Tibial nerve (tissue), 4 donors: Measurements from ENCODE around the gene B9D2. TPM values are rescaled to one million over a fixed set of nuclear protein-coding genes. Genes with fewer than 3 reads are reported as not detected.
"Not testable (repeated sequence)": the region's sequence is repeated elsewhere in the genome, so short reads cannot be mapped to it uniquely, and the experiment has no call there.

Experiments
- DNase-seq, 2 donors: peaks; one replicate each; pipeline ENCODE4 v3.0.0-alpha.2; 2019; ENCODE audit warnings: low spot score in 2 of 2
- H3K27ac ChIP-seq, 4 donors: fragments of 200-600 bp; sonication (generic) in 3 of 4; one replicate each; pipeline ENCODE4 v1.5.1; 2017 to 2019; ENCODE audit warnings: mild to moderate bottlenecking in 1 of 4
- H3K27me3 ChIP-seq, 2 donors: fragments of 200-600 bp; sonication (generic) in 1 of 2; one replicate each; pipeline versions ENCODE4 v1.5.1 to v1.6.0; 2017 to 2019
- H3K36me3 ChIP-seq, 3 donors: fragments of 200-600 bp; sonication (generic); one replicate each; pipeline ENCODE4 v1.5.1; 2018 to 2019
- H3K4me1 ChIP-seq, 4 donors: fragments of 200-600 bp; sonication (generic) in 3 of 4; one replicate each; pipeline ENCODE4 v1.5.1; 2017 to 2019
- H3K4me3 ChIP-seq, 4 donors: fragments of 200-600 bp; sonication (generic) in 3 of 4; one replicate each; pipeline ENCODE4 v1.5.1; 2017 to 2019; ENCODE audit warnings: mild to moderate bottlenecking in 1 of 4, moderate library complexity in 1 of 4
- H3K9me3 ChIP-seq, 4 donors: fragments of 200-600 bp; sonication (generic) in 3 of 4; one replicate each; pipeline ENCODE4 v1.5.1; 2017 to 2019
- CTCF ChIP-seq, 5 experiments: fragments of 200-600 bp in 3 of 5; fragments of 450-650 bp in 2 of 5; sonication (generic) in 3 of 5; IDR thresholded peaks; one replicate each; pipeline ENCODE4 v1.5.1; 2016 to 2019; ENCODE audit warnings: antibody characterized with exemption in 5 of 5, mild to moderate bottlenecking in 3 of 5, moderate library complexity in 2 of 5
- EP300 ChIP-seq, 2 donors: sonication (generic); formaldehyde crosslinking; IDR thresholded peaks; one replicate each; pipeline ENCODE4 v1.6.1; 2017; ENCODE audit warnings: antibody characterized with exemption in 2 of 2, mild to moderate bottlenecking in 1 of 2
- POLR2A ChIP-seq, 2 donors: fragments of 450-650 bp; IDR thresholded peaks; one replicate each; pipeline ENCODE4 v1.6.1; 2017; ENCODE audit warnings: antibody characterized with exemption in 2 of 2, mild to moderate bottlenecking in 2 of 2, moderate library complexity in 2 of 2
- WGBS, 2 donors: methylation state at CpG; one replicate each; pipeline ENCODE4 v1.1.5; 2018; 5-methylcytosine and 5-hydroxymethylcytosine counted together
- total RNA-seq, 4 donors: library from RNA; depleted of rRNA; stranded (reverse); fragments of >200 nt; gene quantifications; one replicate each; pipeline ENCODE4 v1.1.0, GENCODE V29; 2016

Gene B9D2
- total RNA-seq, 4 donors from 2014 or later: 0.87 to 8.2 (median 3.6) TPM

- TF ChIP-seq EP300 (IDR thresholded peaks at IDR 0.05): no peak
- TF ChIP-seq CTCF (IDR thresholded peaks at IDR 0.05): no peak
- TF ChIP-seq POLR2A (IDR thresholded peaks at IDR 0.05): no peak
- peak within 1 kb of the TSS; percentile 43 to 74 (median 60) for H3K4me3 ChIP-seq
- H3K27me3 ChIP-seq: no peaks in the 10 kb centered on the region
- DNase-seq: peak; percentile 45 to 68
- H3K27ac ChIP-seq: peak within 1 kb of the TSS; percentile 55 to 92 (median 76)
- H3K4me1 ChIP-seq: peaks cover 0 to 48% (median 8%) of the 10 kb centered on the region in 4 donors
- no peaks in the 10 kb centered on the region for H3K9me3 ChIP-seq
- peaks cover 0 to 9% (median 0%) of the 10 kb centered on the region in 3 donors for H3K36me3 ChIP-seq
- WGBS, 2 donors: 1 to 4% methylated on average over 20 of the region's 47 CpGs
Measured at GRCh38 chr19:41376241-41376997, 12.5 kb upstream of the B9D2 start, which contains the start of gene TMEM91. TSS of gene TMEM91 (plus strand) at chr19:41376533. CDS start at chr19:41378310, 1,777 bp downstream.

GRCh38 chr19:41373993-41374392 lies 10.0 kb upstream of the B9D2 start:
- 19 to 23% methylated on average over 9 to 12 of the region's 12 CpGs for WGBS, 2 donors
- H3K4me3 ChIP-seq: no peak overlapping the region
- DNase-seq: peak; percentile 65 to 75

GRCh38 chr19:41372501-41372900 lies 8.6 kb upstream of the B9D2 start:
- no peak for TF ChIP-seq CTCF (IDR thresholded peaks at IDR 0.05)
- no peak for TF ChIP-seq EP300 (IDR thresholded peaks at IDR 0.05)
- TF ChIP-seq POLR2A (IDR thresholded peaks at IDR 0.05): no peak
- 70 to 71% methylated on average over 2 of the region's 2 CpGs for WGBS, 2 donors
- H3K27ac ChIP-seq: no peak overlapping the region
- DNase-seq: no peak
- peaks cover 0 to 35% (median 8%) of the 10 kb centered on the region in 4 donors for H3K4me1 ChIP-seq
- no peaks in the 10 kb centered on the region for H3K27me3 ChIP-seq
- H3K9me3 ChIP-seq: no peaks in the 10 kb centered on the region
- H3K36me3 ChIP-seq: no peaks in the 10 kb centered on the region
- no peak overlapping the region for H3K4me3 ChIP-seq

More at GRCh38 chr19:41373993-41374392, 10.0 kb upstream of the B9D2 start:
- Histone ChIP-seq H3K27ac (peak overlapping the region in 2 of 4 donors; percentile 14 to 45), H3K4me1 (peaks cover 0 to 44% (median 8%) of the 10 kb centered on the region in 4 donors), H3K27me3 (no peaks in the 10 kb centered on the region), H3K36me3 (no peaks in the 10 kb centered on the region), H3K9me3 (no peaks in the 10 kb centered on the region)
- no peak for TF ChIP-seq CTCF (IDR thresholded peaks at IDR 0.05)
- TF ChIP-seq EP300 (IDR thresholded peaks at IDR 0.05): peak in 1 of 2 donors; percentile 36

- no peak overlapping the region for H3K27ac ChIP-seq
- TF ChIP-seq POLR2A (IDR thresholded peaks at IDR 0.05): no peak
- no peak for TF ChIP-seq CTCF (IDR thresholded peaks at IDR 0.05)
Measured at GRCh38 chr19:41371541-41371940, 7.6 kb upstream of the B9D2 start.

GRCh38 chr19:41371119-41371518 lies 7.2 kb upstream of the B9D2 start:
- 94% methylated on average over 5 of the region's 5 CpGs for WGBS, 2 donors
- not testable (repeated sequence) for H3K27me3 ChIP-seq, H3K4me3 ChIP-seq, H3K27ac ChIP-seq, H3K36me3 ChIP-seq, DNase-seq, H3K9me3 ChIP-seq
- H3K4me1 ChIP-seq: peaks cover 0 to 29% (median 7%) of the 10 kb centered on the region in 4 donors

More at GRCh38 chr19:41371541-41371940, 7.6 kb upstream of the B9D2 start:
- peaks cover 0 to 26% (median 8%) of the 10 kb centered on the region in 4 donors for H3K4me1 ChIP-seq
- no peaks in the 10 kb centered on the region for H3K9me3 ChIP-seq
- H3K4me3 ChIP-seq: no peak overlapping the region
- H3K27me3 ChIP-seq: no peaks in the 10 kb centered on the region
- no peaks in the 10 kb centered on the region for H3K36me3 ChIP-seq
- no peak for DNase-seq
- 94 to 95% methylated on average over 8 of the region's 8 CpGs for WGBS, 2 donors
